ENCODE measurements around the gene RERE. TPM values are rescaled to one million over a fixed set of nuclear protein-coding genes. Genes with fewer than 3 reads are reported as not detected.

RERE gene
- total RNA-seq, 1 experiment from 2014 or later = 40.6 TPM

- H3K27ac ChIP-seq (ENCODE audit: low read depth, low read length) = no peak overlapping the region
Observed at GRCh38 chr1:8641377-8641997, 176.0 kb downstream of the RERE start.

GRCh38 chr1:8640950-8641349, 176.5 kb downstream of the RERE start:
- Histone ChIP-seq H3K4me1 (ENCODE audit: control insufficient read depth in 1 of 2, insufficient read depth in 2 of 2, low read length in 2 of 2) (peaks cover 3 to 8% of the 10 kb centered on the region in 2 experiments; a peak in 3 of 4 replicates), H3K79me2 (ENCODE audit: insufficient read depth, low read length) (peaks cover 9% of the 10 kb centered on the region), H3K9me2 (ENCODE audit: insufficient read depth) (no peaks in the 10 kb centered on the region), H3K9ac (ENCODE audit: low read length) (no peak overlapping the region), H3K27me3 (ENCODE audit: insufficient read depth, low read length) (no peaks in the 10 kb centered on the region), H3K4me2 (ENCODE audit: low read length) (no peak overlapping the region), H2AFZ (ENCODE audit: low read depth, low read length, poor library complexity, severe bottlenecking) (no peak overlapping the region), H3K36me3 (ENCODE audit: control insufficient read depth in 1 of 2, insufficient read depth in 2 of 2, low read length in 2 of 2) (no peaks in the 10 kb centered on the region), H3K4me3 (replicated peaks in 1 of 2; ENCODE audit: low read depth in 1 of 2, low read length in 2 of 2) (no peak overlapping the region), H4K20me1 (ENCODE audit: insufficient read depth) (no peaks in the 10 kb centered on the region; the same call in 1 of the 2 replicates), H3K27ac (ENCODE audit: low read depth, low read length) (no peak overlapping the region), H3K9me3 (ENCODE audit: control insufficient read depth in 1 of 2, insufficient read depth in 1 of 2, low read depth in 1 of 2, low read length in 2 of 2) (no peaks in the 10 kb centered on the region)
- CTCF ChIA-PET = no interaction called here
- no TSS peak for BruUV-seq (replicated peaks)
- DNase-seq (ENCODE audit: low read depth, low spot score) (no peak), ATAC-seq (no peak)
- RAD21 ChIA-PET (ENCODE audit: low non-redundant PET in 1 of 2, low total read pairs in 2 of 2, uncharacterized antibody in 2 of 2, unreplicated experiment in 2 of 2) = no interaction called here
- POLR2A ChIA-PET = no interaction called here
- intact Hi-C loops (cut with micrococcal nuclease) = no loop called here
- no peak for TF ChIP-seq EGR1 (IDR thresholded peaks at IDR 0.05; ENCODE audit: low read depth)
- TF ChIP-seq ATF3 (IDR thresholded peaks at IDR 0.05) = no peak
- TF ChIP-seq EZH2phosphoT487 (IDR thresholded peaks at IDR 0.05; ENCODE audit: borderline replicate concordance) = no peak
- TF ChIP-seq ZFX (IDR thresholded peaks at IDR 0.05) = no peak
- no peak for TF ChIP-seq SIN3A (IDR thresholded peaks at IDR 0.05; ENCODE audit: low read depth)
- TF ChIP-seq ELF1 (IDR thresholded peaks at IDR 0.05; ENCODE audit: borderline replicate concordance, low read depth) = no peak
- no peak for TF ChIP-seq EZH2 (IDR thresholded peaks at IDR 0.05)
- TF ChIP-seq CTCF (IDR thresholded peaks at IDR 0.05 in 2 of 3, conservative IDR thresholded peaks at IDR 0.05 in 1 of 3; ENCODE audit: borderline replicate concordance in 1 of 3, insufficient read depth in 1 of 3, low read depth in 2 of 3, low read length in 2 of 3) = no peak
- no peak for TF ChIP-seq SRF (IDR thresholded peaks at IDR 0.05; ENCODE audit: low read depth)
- no peak for TF ChIP-seq SP1 (IDR thresholded peaks at IDR 0.05; ENCODE audit: low read depth)

More at GRCh38 chr1:8641377-8641997, 176.0 kb downstream of the RERE start:
- Histone ChIP-seq H3K27me3 (ENCODE audit: insufficient read depth, low read length) (no peaks in the 10 kb centered on the region), H3K9me2 (ENCODE audit: insufficient read depth) (no peaks in the 10 kb centered on the region), H3K4me2 (ENCODE audit: low read length) (no peak overlapping the region), H3K4me1 (ENCODE audit: control insufficient read depth in 1 of 2, insufficient read depth in 2 of 2, low read length in 2 of 2) (peaks cover 3 to 8% of the 10 kb centered on the region in 2 experiments; a peak in 3 of 4 replicates), H3K36me3 (ENCODE audit: control insufficient read depth in 1 of 2, insufficient read depth in 2 of 2, low read length in 2 of 2) (no peaks in the 10 kb centered on the region), H2AFZ (ENCODE audit: low read depth, low read length, poor library complexity, severe bottlenecking) (no peak overlapping the region), H3K79me2 (ENCODE audit: insufficient read depth, low read length) (peaks cover 10% of the 10 kb centered on the region), H3K4me3 (replicated peaks in 1 of 2; ENCODE audit: low read depth in 1 of 2, low read length in 2 of 2) (no peak overlapping the region), H4K20me1 (ENCODE audit: insufficient read depth) (no peaks in the 10 kb centered on the region; the same call in 1 of the 2 replicates), H3K9ac (ENCODE audit: low read length) (no peak overlapping the region), H3K9me3 (ENCODE audit: control insufficient read depth in 1 of 2, insufficient read depth in 1 of 2, low read depth in 1 of 2, low read length in 2 of 2) (no peaks in the 10 kb centered on the region)
- POLR2A ChIA-PET = no interaction called here
- intact Hi-C loops (cut with micrococcal nuclease) = no loop called here
- RAD21 ChIA-PET (ENCODE audit: low non-redundant PET in 1 of 2, low total read pairs in 2 of 2, uncharacterized antibody in 2 of 2, unreplicated experiment in 2 of 2) = no interaction called here
- DNase-seq (ENCODE audit: low read depth, low spot score) (no peak), ATAC-seq (no peak)
- BruUV-seq (replicated peaks) = no TSS peak
- CTCF ChIA-PET = no interaction called here
- TF ChIP-seq EGR1 (IDR thresholded peaks at IDR 0.05; ENCODE audit: low read depth) (no peak), CEBPB (IDR thresholded peaks at IDR 0.05; ENCODE audit: low read depth) (no peak), YY1 (IDR thresholded peaks at IDR 0.05; ENCODE audit: extremely low read depth, insufficient replicate concordance, low read depth, low read length) (no peak), TCF7L2 (IDR thresholded peaks at IDR 0.05; ENCODE audit: borderline replicate concordance, extremely low read depth, insufficient read depth, insufficient read length) (no peak), JUND (IDR thresholded peaks at IDR 0.05) (no peak), MAX (IDR thresholded peaks at IDR 0.05) (no peak), ZFX (IDR thresholded peaks at IDR 0.05) (no peak), RAD21 (IDR thresholded peaks at IDR 0.05; ENCODE audit: low read depth) (no peak), EZH2phosphoT487 (IDR thresholded peaks at IDR 0.05; ENCODE audit: borderline replicate concordance) (no peak), ELF1 (IDR thresholded peaks at IDR 0.05; ENCODE audit: borderline replicate concordance, low read depth) (no peak), SP1 (IDR thresholded peaks at IDR 0.05; ENCODE audit: low read depth) (no peak), POLR2A (IDR thresholded peaks at IDR 0.05; ENCODE audit: borderline replicate concordance, extremely low read depth, insufficient read depth, insufficient read length) (no peak), CBX3 (IDR thresholded peaks at IDR 0.05; ENCODE audit: low read depth) (no peak)
